ENCODE data around the gene SLC25A17.
"Not testable (repeated sequence)": the region's sequence is repeated elsewhere in the genome, so short reads cannot be mapped to it uniquely, and the experiment has no call there.

SLC25A17 gene, protein sequence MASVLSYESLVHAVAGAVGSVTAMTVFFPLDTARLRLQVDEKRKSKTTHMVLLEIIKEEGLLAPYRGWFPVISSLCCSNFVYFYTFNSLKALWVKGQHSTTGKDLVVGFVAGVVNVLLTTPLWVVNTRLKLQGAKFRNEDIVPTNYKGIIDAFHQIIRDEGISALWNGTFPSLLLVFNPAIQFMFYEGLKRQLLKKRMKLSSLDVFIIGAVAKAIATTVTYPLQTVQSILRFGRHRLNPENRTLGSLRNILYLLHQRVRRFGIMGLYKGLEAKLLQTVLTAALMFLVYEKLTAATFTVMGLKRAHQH

DNA sequence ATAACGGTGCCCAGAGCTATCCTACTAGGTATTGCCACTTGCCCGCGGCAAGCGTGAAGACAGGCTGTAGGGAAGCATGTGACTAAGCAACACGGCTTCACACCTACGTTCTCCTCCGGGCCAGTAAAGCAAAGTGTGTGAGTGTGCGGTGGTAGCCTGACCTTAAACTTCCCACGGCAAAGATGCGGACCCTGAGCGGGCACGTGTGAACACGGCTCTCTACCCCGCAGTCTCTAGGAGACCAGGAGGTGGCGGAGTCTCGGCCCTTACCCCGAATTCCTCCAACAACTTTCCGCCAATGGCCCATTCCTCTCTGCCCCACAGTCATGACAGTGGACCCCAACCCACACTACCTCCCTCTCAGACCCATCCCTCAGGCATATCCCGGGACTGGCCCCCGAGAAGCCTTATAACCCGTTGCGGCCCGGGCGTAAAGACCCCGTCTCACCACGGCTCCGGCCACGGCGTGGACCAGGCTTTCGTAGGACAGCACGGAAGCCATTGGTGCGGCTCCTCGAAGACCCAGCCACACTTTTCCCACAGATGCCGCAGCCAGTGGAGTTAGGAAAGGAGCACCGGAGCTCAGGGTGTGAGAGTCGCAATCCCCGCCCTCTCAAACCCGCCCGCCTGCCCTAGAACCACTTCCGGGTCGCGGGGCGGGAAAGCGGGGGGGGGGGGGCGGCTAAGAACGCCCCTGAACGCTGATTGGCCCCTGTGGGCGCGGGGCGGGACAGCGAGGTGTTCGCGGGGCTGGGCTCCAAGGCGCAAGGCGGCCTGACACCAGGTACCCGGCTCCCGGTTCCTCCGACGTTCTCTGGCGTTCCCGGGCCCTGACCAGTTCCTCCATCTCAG is at the start of gene SLC25A17:
Gene SLC25A17, minus strand, starts transcription at position 600 of the 852 bp plus-strand sequence. Its CDS starts 98 bp downstream, at position 502.
- FAIRE-seq (peak; percentile 79), DNase-seq (ENCODE audit: extremely low spot score, insufficient read length, low read depth) (peak; percentile 93)

DNA sequence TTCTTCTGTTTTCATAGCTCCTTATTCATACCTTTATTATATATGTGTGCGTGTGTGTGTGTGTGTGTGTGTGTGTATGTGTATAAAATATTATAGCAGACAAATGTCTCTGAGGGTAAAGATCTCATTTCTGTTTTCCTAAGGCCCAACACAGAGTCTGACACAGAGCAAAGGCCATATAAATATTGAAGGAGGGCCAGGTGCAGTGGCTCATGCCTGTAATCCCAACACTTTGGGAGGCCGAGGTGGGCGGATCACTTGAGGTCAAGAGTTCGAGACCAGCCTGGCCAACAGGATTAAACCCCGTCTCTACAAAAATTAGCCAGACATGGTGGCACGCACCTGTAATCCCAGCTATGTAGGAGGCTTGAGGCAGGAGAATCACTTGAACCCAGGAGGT is 49.2 kb upstream of the SLC25A17 start:
- not testable (repeated sequence) for FAIRE-seq; DNase-seq (ENCODE audit: extremely low spot score, insufficient read length, low read depth)

DNA sequence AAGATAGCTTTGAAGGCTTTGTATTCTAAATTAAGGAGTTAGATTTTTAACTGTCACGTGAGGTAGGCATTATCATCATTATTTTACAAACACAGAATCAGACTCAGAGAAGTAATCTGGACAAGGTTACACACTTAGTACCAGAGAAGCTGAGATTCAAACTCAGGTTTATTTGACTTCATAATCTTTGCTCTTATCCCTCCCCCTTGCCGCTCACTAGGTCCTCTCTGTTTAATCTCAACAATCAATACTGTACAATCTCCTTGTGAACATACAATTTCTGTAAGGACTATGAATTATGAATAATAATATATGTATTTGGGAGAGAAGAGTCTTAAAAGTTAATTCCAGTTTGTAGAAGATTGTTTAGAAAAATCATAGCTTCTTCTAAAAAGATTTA is 48.0 kb upstream of the SLC25A17 start:
- FAIRE-seq = no peak
- DNase-seq (ENCODE audit: extremely low spot score, insufficient read length, low read depth) = no peak

DNA sequence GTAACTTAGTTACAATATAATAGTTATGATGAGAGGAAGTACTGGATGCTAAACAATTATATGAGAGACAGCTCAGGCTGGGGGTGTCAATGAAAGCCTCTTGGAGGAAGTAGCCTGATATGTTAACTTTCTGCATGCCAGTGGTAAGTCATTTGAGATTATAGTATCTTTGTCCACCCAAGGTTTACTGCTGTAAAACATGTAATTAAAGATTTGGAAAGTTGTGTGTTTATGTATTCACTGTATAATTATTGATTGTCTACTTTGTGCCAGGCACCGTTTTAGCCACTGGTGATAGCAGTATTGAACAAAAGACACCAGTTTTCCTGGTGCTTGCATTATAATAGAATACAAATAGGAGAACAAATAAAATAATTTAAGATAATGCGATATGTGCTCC is 43.4 kb upstream of the SLC25A17 start:
- FAIRE-seq (no peak), DNase-seq (ENCODE audit: extremely low spot score, insufficient read length, low read depth) (no peak)

DNA sequence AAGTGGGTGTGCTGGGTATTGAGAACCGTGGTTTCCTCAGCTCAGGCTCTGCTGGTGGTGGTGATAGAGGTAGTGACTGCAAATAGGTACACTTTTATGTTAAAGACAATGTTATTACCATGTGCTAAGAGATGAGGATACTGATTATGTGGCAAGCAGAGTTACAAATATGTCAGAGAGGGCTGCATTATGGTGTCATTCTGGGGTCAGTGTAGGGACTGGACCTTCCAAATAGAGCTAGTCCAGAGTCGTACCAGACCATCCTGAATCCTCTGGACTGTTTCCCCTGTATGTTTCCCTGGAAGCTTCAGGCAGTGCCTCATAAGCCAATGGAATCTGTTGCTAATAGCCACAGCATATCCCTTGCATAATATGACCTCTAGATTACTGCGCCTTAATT is 42.9 kb upstream of the SLC25A17 start, which contains the start of gene DNAJB7:
Gene DNAJB7, minus strand, starts transcription at position 101 of the 400 bp plus-strand sequence. CDS start 119 bp downstream, outside the sequence.
- DNase-seq (ENCODE audit: extremely low spot score, insufficient read length, low read depth) = no peak
- no peak for FAIRE-seq

DNA sequence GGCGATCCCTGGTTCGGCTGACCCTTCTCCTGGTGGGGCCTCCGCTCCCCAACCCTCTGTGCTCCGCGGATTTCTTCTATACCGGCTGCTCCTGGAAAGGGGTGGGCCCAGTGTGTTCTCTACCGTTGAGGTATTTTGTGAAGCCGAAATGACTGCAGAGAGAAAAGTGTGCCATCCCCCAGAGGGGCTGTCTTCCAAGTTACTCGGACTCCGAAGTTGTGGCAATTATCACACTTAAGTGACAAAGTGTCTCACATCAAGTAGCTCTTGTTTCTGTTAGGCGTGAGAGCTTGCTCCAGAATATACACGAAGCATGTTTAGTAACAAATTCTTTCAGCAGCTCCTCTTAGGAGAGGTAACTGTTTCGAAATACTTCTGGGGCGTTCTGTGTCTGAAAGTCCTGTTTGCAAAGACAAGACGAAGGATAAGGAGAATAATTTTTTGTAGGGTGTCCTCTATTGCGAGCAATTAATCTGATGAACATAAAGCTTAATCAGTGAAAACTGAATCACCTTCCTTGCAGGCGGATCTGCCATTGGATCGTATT is 38.2 kb upstream of the SLC25A17 start:
- FAIRE-seq = no peak
- no peak for DNase-seq (ENCODE audit: extremely low spot score, insufficient read length, low read depth)

DNA sequence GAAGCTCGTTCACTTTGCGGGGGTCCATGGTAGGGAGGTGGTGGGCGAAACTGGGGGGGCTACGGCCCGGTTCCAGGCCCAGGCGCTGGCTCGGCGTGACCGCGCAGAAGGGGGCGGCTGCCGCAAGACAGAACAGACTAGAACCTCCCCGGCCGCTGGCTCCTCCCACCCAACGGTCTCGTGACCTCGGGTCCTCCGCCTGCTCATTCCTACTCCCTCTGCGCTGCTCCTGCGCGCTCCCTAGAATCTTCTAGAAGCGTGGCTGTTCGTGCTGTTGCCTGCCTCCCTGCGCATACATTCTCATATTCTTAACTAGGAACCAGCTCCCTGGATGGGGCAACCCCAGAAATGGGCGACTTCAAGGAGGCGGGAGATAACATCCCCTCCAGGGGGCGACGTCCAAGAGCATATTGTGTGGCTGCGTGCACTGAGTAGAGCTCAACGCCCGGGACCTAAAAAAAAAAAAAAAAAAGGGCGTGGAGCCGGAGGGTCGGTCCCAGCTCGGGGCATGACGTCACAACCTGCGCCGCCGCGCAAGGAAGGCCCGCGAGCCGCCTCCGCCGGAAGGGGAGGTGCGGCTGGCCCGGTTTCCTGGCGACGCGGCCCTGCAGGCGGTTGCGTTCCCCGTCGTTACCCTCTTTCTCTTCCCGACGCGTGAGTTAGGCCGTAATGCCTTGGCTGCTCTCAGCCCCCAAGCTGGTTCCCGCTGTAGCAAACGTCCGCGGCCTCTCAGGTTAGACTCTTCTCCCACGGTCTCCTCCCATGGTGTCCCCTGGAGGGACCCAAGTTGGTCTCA is 37.6 kb upstream of the SLC25A17 start, which contains the start of the genes ST13 and XPNPEP3:
Gene ST13, minus strand, starts transcription at position 127 of the 796 bp plus-strand sequence. Its CDS starts 99 bp downstream, at position 28.
Gene XPNPEP3, plus strand, starts transcription at position 636 of the 796 bp plus-strand sequence. Its CDS starts 34 bp downstream, at position 670.
- FAIRE-seq = peak; percentile 98
- peak; percentile 81 for DNase-seq (ENCODE audit: extremely low spot score, insufficient read length, low read depth)

DNA sequence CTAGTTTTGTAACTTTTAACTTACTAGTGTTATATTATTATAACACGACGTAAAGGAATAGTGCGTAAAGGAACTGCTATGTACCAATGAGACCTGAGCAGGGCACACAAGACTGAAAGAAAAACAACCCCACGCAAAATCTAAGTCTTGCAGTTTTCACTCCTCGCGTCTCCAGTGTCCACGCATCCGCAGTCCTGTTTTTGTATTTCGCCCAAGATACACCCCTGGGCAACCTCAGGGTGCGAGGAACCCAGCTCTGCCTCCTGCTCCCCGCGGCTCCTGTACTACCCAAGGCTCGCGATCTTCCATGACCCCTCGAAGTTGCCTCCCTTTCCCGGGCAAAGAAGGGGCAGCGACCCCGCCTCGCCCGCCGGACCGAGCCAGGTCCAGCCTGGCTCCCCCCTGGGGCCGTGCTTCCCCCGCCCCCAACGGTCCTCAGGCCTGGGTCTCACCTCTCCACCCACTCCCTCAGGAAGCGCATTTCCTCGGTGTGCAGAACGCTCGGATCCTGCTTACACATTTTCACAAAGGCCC is 36.9 kb upstream of the SLC25A17 start:
- DNase-seq (ENCODE audit: extremely low spot score, insufficient read length, low read depth) (no peak), FAIRE-seq (no peak)

DNA sequence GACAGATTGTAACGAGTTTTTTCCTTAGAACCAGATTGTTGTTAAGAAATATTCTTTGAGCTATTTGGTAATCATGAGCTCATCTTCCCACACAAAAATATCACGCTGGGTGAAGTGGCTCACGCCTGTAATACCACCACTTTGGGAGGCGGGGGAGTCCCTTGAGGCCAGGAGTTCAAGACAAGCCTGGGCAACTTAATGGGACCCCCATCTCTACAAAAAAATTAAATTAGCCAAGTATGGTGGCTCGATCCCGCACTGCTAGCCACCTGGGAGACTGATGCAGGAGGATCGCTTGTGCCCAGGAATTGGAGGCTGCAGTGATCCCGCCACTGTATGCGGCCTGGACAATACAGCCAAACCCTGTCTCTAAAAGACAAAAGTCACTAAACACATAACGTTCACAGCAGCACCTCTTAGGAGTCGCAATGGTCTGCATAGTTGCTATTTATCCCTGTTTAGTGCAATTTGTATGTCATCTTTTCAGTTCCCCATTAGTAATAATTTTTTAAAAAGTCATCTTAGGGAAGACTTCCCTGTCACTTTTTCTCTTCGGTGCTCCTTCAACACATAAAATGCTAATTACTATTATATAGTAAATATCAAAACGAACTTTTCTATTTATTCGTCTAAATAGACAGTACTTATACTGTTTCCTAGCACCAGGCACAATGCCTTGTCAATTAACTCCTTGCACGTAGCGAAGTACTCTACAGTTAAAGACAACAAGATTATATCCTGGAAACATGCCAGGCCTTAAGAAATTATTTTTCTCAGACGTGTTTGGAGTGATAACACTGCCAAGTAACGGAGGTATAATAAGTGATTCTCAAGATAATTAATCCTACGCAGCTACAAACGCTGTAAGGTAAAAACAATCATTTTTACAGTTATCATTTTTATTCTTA is 36.2 kb upstream of the SLC25A17 start:
- DNase-seq (ENCODE audit: extremely low spot score, insufficient read length, low read depth) (no peak), FAIRE-seq (no peak)

DNA sequence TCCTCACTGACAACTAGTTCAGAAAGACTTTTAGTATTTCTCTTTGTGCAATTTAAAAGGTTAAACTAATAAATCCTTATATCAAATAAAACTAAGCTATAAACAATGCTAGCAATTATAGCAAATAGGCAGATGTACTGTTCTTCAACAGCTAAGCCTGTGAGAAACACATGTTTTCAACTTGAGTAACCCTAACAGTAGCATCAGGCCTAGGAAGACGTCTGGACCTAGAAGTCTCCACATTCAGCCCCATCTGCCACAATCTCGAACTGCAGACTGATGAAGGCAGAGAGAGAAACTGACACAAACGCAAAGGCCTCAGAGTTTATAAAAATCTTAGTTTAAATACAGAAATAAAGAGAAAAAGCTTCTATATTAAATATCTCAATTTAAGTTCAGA is 34.8 kb upstream of the SLC25A17 start:
- FAIRE-seq (no peak), DNase-seq (ENCODE audit: extremely low spot score, insufficient read length, low read depth) (no peak)

DNA sequence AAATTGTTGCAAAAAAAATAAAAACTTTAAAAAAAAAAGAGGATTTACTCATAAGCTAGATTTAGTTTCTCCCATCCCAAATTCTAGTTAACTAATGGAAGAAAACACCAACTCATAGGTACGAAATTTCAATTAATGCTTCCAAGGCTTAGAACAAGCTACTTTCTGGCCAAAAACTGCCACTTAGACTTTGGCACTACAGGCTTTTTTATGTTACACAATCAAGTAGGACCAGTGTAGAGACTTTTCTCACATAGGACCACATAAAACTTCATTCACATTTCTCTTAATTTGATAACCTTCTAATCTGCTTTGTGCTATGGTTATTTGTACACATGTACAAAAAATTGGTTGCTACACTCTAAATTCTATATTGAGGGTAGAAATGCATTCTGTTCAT is 34.2 kb upstream of the SLC25A17 start:
- DNase-seq (ENCODE audit: extremely low spot score, insufficient read length, low read depth) = no peak
- no peak for FAIRE-seq

DNA sequence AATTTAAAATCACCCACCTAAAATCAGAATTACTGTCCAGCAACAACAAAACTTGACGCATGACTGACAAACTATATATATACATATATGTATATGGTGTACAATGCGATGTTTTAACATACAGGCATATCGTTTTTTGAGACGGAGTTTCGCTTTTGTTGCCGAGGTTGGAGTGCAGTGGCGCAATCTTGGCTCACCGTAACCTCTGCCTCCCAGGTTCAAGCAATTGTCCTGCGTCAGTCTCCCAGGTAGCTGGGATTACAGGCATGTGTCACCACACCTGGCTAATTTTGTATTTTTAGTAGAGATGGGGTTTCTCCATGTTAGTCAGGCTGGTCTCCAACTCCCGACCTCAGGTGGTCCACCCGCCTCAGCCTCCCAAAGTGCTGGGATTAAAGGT is 26.7 kb upstream of the SLC25A17 start:
- FAIRE-seq; DNase-seq (ENCODE audit: extremely low spot score, insufficient read length, low read depth): not testable (repeated sequence)

DNA sequence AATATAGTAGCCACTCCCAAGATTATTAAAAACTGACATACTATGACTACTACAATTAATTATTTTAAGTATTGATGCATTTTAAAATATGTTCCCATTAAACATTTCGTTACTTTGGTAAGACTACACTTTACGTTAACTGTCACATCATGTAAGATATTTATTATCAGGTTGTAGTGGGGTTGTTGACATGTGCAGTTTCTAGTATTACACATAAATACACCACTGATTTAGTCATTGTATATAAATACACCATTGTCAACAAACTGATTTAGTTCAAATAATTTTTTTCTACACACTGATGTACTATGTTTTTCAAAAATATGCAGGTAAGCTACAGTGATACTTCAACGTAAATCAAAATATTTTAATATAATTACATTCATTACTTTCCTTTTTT is 25.8 kb upstream of the SLC25A17 start:
- DNase-seq (ENCODE audit: extremely low spot score, insufficient read length, low read depth) = no peak
- no peak for FAIRE-seq

DNA sequence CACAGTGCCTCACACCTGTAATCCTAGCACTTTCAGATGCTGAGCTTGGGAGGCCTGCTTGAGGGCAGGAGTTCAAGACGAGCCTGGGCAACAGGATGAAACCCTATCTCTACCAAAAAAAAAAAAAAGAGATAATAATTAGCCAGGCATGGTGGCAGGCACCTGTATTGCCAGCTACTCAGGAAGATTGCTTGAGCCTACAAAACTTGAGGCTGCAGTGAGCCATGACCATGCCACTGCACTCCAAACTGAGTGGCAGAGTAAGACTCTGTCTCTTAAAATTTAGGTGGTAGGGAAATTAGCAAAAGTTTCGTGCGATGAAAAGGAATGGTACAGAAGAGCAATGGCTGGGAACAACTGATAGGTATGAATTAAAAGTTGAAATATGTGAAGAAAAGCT is 19.3 kb upstream of the SLC25A17 start:
- no peak for FAIRE-seq
- no peak for DNase-seq (ENCODE audit: extremely low spot score, insufficient read length, low read depth)

DNA sequence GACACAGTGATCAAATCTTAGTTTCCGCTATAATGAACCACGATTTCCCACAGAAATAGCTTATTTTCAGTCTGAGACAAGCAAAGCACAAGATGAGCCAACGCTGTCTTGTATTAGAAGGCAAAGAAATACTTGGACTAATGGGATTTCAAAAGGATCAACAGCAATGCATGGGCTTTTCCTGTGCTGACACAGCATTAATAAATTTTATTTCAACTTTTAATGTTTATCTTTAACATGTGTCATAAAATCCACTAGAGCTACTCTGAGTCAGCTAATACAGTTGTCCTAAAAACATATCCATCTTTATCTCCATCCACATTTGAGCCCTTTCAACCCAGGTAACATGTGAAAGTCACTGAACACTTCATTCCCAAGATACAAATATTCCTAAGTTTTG is 15.5 kb upstream of the SLC25A17 start:
- no peak for DNase-seq (ENCODE audit: extremely low spot score, insufficient read length, low read depth)
- no peak for FAIRE-seq

DNA sequence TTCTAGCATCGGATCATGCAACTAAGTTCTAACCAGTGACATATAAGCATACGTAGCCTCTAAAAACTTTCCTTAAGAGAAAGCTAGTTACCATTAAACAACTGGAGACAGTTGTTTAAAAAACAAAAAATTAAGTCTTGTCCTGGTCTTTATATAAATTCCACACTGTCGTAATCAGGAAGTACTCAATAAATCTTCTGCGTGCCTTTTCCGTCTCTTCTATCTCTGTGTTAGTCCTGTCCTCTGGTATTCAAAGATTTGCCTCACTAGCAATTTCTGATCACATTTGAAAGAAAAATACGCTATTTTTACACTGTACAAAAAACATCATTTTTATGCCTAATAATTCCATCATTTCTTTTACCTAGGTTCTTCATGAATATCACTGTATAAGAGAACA is 10.0 kb upstream of the SLC25A17 start:
- FAIRE-seq (no peak), DNase-seq (ENCODE audit: extremely low spot score, insufficient read length, low read depth) (no peak)

DNA sequence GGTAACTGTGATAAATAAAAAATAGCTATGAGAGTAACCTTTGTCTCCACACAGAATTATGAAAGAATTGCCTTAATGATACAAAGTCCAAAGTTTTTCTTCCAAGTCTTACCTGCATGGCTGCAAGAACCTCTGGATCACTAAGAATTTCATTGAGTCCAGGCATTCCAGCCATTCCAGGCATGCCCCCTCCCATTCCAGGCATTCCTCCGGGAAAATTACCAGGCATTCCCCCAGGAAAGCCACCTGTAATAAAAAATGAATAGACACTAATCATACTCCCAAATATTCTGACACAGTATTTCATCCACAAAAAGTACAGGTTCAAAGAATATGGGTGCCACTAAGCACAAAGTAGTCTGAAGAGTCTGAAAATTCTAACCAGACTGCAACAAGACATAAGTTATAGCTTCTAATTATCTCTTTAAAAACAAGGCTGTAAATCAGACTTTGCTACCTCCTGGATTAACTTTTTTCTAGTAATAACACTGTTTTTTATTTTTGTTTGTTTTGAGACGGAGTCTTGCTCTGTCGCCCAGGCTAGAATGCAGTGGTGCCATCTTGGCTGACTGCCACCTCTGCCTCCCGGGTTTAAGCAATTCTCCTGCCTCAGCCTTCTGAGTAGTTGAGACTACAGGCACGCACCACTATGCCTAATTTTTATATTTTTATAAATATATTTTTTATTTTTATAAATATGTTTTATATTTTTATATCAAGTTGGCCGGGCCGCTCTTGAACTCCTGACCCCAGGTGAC is 8.0 kb upstream of the SLC25A17 start:
- DNase-seq (ENCODE audit: extremely low spot score, insufficient read length, low read depth) (no peak), FAIRE-seq (no peak)

DNA sequence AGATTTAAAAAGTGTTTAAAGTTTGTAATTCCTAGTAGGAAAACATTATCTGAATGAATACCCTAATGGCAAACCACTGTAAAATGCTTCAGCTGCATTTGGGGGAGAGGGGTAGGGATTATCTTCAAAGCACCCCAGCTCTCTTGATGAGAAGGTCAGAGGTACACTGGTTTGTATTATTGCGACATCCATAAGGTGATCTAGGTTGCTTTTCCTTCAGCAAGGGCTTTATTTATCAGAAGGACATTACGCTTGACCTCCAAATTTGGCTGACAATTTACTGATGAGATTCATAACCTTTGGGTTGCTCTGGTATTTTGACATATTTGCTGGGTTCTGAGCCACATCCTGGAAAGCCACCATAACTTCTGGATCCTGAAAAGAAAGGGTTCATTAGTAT is 7.1 kb upstream of the SLC25A17 start:
- not testable (repeated sequence) for FAIRE-seq; DNase-seq (ENCODE audit: extremely low spot score, insufficient read length, low read depth)
